Measurements from ENCODE around the gene GBP1.
"Not testable (repeated sequence)": the region's sequence is repeated elsewhere in the genome, so short reads cannot be mapped to it uniquely, and the experiment has no call there.

GBP1 gene

GRCh38 chr1:89051300-89051954 is 13.6 kb downstream of the GBP1 start:
- DNase-seq (ENCODE audit: low read depth in 2 of 2) = no peak

GRCh38 chr1:89050649-89051033 is 14.4 kb downstream of the GBP1 start:
- DNase-seq (ENCODE audit: low read depth in 2 of 2) = no peak

- DNase-seq (ENCODE audit: low read depth in 2 of 2) = not testable (repeated sequence)
Measured at GRCh38 chr1:89049901-89050648, 14.9 kb downstream of the GBP1 start.

- DNase-seq (ENCODE audit: low read depth in 2 of 2) = not testable (repeated sequence)
Measured at GRCh38 chr1:89049187-89049586, 15.8 kb downstream of the GBP1 start.

- no peak for DNase-seq (ENCODE audit: low read depth in 2 of 2)
Measured at GRCh38 chr1:89047734-89048133, 17.3 kb downstream of the GBP1 start.

- not testable (repeated sequence) for DNase-seq (ENCODE audit: low read depth in 2 of 2)
Measured at GRCh38 chr1:89046318-89047183, 18.5 kb downstream of the GBP1 start.

GRCh38 chr1:89044970-89045721 is 19.9 kb downstream of the GBP1 start:
- no peak for DNase-seq (ENCODE audit: low read depth in 2 of 2)

GRCh38 chr1:89043940-89044339 is 21.1 kb downstream of the GBP1 start:
- DNase-seq (ENCODE audit: low read depth in 2 of 2) = no peak

GRCh38 chr1:89042491-89042890 is 22.5 kb downstream of the GBP1 start:
- DNase-seq (ENCODE audit: low read depth in 2 of 2) = no peak

- no peak for DNase-seq (ENCODE audit: low read depth in 2 of 2)
Measured at GRCh38 chr1:89041721-89042120, 23.3 kb downstream of the GBP1 start.

- no peak for DNase-seq (ENCODE audit: low read depth in 2 of 2)
Measured at GRCh38 chr1:89041119-89041641, 23.8 kb downstream of the GBP1 start.

- DNase-seq (ENCODE audit: low read depth in 2 of 2) = no peak
Measured at GRCh38 chr1:89040315-89040626, 24.7 kb downstream of the GBP1 start.

GRCh38 chr1:89037186-89037585 is 27.8 kb downstream of the GBP1 start:
- DNase-seq (ENCODE audit: low read depth in 2 of 2) = no peak

GRCh38 chr1:89035080-89035479 is 29.9 kb downstream of the GBP1 start:
- DNase-seq (ENCODE audit: low read depth in 2 of 2) = no peak

- not testable (repeated sequence) for DNase-seq (ENCODE audit: low read depth in 2 of 2)
Measured at GRCh38 chr1:89034004-89034403, 31.0 kb downstream of the GBP1 start.

- not testable (repeated sequence) for DNase-seq (ENCODE audit: low read depth in 2 of 2)
Measured at GRCh38 chr1:89029051-89029450, 36.0 kb downstream of the GBP1 start.

- no peak for DNase-seq (ENCODE audit: low read depth in 2 of 2)
Measured at GRCh38 chr1:89025928-89026327, 39.1 kb downstream of the GBP1 start.

GRCh38 chr1:89023026-89023425 is 42.0 kb downstream of the GBP1 start:
- DNase-seq (ENCODE audit: low read depth in 2 of 2) = no peak

- no peak for DNase-seq (ENCODE audit: low read depth in 2 of 2)
Measured at GRCh38 chr1:89022167-89022959, 42.6 kb downstream of the GBP1 start, which contains the start of gene GBP3. Gene GBP3, minus strand, starts transcription at chr1:89022866. Its CDS starts 2,145 bp downstream, at chr1:89020721.

GRCh38 chr1:89018318-89018717 is 46.7 kb downstream of the GBP1 start:
- not testable (repeated sequence) for DNase-seq (ENCODE audit: low read depth in 2 of 2)

- no peak for DNase-seq (ENCODE audit: low read depth in 2 of 2)
Measured at GRCh38 chr1:89008511-89008910, 56.5 kb downstream of the GBP1 start.

Data from stimulated activated CD8-positive, alpha-beta memory T cell treated with anti-CD3 and anti-CD28 coated beads, Interleukin-15, amount 100 ng/mL, for 4 hours (primary cell).